ENCODE data around the gene PHTF1.

DNA sequence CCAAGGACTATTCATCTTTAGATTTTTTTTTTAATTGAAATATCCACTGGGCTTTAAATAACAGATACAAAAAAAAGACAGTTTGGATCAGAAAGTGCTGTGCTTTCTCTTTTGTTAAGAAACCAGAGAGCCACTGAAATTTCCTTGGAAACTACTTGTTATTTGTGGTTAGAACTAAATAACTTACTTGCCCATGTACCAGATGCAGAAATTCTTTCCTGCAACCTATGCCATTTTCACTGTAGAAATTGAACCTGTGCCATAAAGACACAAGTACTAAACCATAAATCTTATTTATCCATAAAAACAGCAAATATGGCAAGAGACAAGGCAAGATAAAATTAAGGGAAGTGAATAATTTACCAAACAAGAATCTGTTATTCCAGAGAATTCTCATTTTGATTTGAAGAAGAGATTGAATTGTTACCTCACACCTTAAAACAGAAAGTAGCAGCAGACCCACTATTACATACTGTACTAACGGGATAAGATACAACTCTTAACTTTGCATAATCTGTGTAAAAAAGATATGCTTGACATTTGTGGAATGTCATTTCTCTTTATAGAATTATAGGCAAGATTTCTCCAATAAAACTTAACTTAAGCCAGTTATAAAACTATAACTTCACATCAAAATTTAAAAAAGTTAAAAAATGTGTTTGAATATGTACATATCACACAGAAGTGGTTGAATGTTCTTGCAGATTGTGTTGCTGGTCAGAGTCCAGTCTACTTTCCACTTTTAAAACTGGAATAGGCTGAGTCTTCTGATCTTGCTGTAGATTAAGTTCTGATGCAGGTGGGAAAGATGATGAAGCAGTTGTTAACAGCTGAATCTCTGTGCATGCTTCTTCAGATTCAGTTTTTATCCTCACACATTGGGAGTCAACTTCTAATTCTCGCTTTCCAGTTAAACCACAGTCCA lies 6.3 kb upstream of the PHTF1 start:
- TF ChIP-seq, protein P1, sequence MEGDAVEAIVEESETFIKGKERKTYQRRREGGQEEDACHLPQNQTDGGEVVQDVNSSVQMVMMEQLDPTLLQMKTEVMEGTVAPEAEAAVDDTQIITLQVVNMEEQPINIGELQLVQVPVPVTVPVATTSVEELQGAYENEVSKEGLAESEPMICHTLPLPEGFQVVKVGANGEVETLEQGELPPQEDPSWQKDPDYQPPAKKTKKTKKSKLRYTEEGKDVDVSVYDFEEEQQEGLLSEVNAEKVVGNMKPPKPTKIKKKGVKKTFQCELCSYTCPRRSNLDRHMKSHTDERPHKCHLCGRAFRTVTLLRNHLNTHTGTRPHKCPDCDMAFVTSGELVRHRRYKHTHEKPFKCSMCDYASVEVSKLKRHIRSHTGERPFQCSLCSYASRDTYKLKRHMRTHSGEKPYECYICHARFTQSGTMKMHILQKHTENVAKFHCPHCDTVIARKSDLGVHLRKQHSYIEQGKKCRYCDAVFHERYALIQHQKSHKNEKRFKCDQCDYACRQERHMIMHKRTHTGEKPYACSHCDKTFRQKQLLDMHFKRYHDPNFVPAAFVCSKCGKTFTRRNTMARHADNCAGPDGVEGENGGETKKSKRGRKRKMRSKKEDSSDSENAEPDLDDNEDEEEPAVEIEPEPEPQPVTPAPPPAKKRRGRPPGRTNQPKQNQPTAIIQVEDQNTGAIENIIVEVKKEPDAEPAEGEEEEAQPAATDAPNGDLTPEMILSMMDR (IDR thresholded peaks at IDR 0.05; ENCODE audit: low read depth, low read length, poor library complexity, severe bottlenecking), result no peak
- no peak for TF ChIP-seq EZH2phosphoT487 (IDR thresholded peaks at IDR 0.05; ENCODE audit: borderline replicate concordance, low read length)
